SK-N-MC (cell line): ENCODE data around the gene IFNAR1.

Experiments
- FOXP2 ChIP-seq: optimal IDR thresholded peaks from 2 replicates; pipeline ENCODE3; 2011; ENCODE audit warnings: mild to moderate bottlenecking, moderate library complexity; ENCODE audit not compliant: insufficient read depth; ENCODE audit errors: extremely low read length, control extremely low read depth
- POLR2AphosphoS5 ChIP-seq: IDR thresholded peaks from 2 replicates; pipeline ENCODE4 v1.6.1; 2012; ENCODE audit warnings: mild to moderate bottlenecking, low read depth, low read length, borderline replicate concordance

- no peak for TF ChIP-seq POLR2AphosphoS5
- TF ChIP-seq FOXP2, result no peak
Measured at GRCh38 chr21:33300701-33301631, 23.8 kb upstream of the IFNAR1 start.
